Cerebellar nuclear complex (tissue), 1 donor: ENCODE data around the gene NDUFS7.
A peak's percentile ranks its signal among the peaks of the same experiment; 100 is the strongest.

Experiments used
- DNase-seq, 2 experiments: peaks; one replicate each; lab custom pipeline; 2025; lab: John Stamatoyannopoulos, UW

The NDUFS7 gene

GRCh38 chr19:1383312-1384084 is at the start of gene NDUFS7:
Gene NDUFS7 (plus strand): TSS chr19:1383907. CDS start chr19:1383927, 20 bp downstream.
- DNase-seq = peak in 1 of 2 experiments; percentile 80

DNA sequence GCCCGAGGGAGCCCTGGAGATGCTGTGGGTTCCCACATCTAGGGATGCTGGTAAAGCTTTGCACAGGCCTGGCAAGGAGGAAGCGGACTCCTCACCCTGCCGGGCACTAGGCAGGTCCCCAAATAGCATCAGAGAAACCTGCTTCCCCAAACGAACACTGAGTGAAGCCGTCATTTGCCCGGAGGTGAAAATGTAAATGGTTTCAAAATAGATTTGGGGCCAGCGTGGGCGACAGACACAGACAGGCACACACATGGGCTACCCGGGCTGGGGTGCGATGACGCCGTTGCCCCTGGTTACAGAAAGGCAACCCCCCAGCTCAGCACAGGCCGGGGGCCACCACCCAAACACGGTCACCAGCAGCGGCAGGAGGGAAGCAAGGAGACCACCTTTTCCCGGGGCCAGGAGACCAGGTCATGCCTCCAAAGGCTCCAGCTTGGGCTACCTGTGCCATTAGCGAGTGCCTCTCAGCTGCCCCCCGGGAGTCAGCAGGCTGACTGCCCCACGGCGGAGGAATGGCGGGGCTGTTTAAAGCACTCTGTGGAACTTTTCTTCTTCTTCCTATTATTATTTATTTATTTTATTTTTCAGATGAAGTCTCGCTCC is 47.5 kb upstream of the NDUFS7 start:
- DNase-seq = no peak

GRCh38 chr19:1340681-1341469 is 42.8 kb upstream of the NDUFS7 start:
- DNase-seq = no peak

DNA sequence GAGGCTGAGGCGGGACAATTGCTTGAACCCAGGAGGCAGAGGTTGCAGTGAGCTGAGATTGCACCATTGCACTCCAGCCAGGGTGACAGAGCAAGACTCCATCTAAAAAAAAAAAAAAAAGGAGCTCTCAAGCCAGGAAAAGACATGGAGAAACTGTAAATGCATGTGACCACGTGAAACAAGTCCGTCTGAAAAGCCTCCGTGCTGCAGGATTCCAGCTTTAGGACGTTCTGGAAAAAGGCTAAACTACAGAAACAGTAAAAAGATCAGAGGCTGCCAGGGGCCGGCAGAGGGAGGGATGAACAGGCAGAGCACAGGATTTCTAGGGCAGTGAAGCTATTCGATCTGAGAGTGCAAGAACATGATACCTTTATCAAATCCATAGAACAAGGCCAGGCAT is 40.7 kb upstream of the NDUFS7 start:
- no peak for DNase-seq

DNA sequence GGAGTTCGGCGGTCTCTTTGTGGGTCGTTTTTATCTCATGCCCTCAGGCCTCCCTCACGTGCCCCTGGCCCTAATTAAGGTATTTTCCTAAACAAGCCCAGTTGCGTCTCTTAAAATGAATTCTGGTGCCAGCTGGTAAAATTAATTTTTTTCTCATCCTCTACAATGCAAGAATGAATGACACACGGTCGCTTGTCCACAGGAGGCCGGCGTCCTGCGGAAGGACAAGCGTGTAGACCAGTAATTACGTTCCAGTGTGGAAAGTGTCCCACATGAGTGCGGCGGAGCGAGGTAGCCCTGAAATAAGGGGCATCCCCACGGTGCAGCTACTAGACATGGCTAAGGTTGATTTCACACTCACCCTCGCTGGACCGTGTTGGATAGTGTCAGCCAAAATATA is 34.5 kb upstream of the NDUFS7 start:
- no peak for DNase-seq

DNA sequence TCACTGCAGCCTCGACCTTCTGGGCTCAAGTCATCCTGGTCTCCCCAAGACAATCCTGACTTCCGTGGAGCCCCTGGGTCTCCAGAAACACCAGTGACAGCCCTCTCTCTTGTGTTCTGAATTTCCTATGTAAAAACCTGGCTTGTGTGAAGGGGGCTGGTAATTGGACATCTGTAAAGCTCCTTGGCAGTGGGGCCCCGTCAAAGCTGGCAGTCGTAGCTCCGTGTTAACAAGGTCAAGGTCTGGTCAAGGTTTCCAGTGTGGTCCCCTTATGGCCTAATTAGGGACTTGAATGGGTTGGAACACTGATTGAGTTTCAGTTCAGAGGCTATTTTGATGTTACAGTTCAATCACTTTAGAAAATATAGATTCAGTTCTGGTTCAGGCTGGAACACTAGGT is 32.8 kb upstream of the NDUFS7 start:
- DNase-seq = no peak

DNA sequence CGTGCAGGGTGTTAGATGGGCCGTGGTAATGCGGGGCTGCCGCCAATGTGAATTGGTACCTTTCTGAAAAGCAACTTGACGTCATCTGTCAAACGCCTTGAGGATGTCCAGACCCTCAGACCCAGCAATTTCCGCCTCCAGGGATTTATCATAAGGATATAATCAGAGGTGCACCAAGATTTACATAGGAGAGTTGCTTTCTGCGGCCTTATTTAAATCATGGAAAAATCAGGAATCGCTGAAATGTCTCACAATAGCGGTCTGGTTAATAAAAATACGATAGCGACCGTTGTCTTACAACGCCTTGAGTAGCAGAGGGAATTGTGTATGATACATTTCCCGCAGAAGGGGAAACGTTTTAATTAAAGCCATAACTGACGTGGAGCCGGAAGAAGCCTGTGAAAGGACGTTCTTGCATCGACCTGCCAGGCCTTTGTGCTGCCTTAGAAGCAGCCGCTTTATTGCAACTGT is 32.3 kb upstream of the NDUFS7 start:
- no peak for DNase-seq

- DNase-seq = no peak
Measured at GRCh38 chr19:1353144-1353543, 30.6 kb upstream of the NDUFS7 start.

DNA sequence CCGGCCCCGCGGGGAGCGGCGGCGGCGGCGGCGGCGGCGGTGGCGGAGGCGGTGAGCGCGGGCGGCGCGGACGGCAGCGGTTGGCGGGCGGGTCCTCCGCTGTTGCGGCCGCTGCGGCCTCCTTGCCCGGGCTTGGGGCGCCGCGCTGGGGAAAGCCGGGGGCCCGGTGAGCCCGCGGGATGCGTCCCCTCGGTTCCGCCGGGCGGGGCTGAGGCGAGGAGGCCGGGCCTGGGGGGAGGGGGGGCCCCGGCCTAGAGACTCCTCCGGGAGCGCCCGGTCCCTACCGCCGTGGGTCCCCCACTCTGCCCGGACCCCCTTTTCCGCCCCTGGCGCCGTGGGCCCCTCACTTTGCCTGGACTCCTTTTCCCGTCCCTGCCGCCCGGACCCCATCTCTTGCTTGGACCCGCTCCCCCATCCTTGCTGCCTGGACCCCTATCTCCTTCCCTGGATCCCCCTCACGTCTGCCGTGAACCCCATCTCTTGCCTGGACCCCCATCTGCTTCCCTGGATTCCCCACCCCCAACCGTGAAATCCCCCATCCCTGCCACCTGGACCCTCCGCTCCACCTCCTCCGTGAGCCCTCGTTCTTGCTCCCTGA is 28.6 kb upstream of the NDUFS7 start:
- no peak for DNase-seq

- DNase-seq = peak in 1 of 2 experiments; percentile 20
Measured at GRCh38 chr19:1355568-1356507, 27.9 kb upstream of the NDUFS7 start.

DNA sequence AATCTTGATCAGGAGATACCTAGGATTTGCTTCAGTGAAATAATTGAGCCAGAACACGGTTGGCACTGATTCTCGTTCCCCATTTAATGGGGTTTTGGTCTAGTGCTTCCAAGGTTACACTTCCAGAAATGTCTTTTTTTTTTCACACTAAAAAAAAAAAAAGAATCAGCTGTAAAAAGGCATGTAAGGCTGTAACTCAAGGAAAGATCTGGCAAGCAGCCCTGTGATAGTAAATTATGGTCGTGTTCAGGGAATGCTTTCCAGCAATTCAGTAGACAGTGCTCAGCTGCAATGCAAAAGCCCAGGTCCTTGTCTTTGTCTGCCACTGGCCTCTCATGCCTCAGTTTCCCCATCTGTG is 27.2 kb upstream of the NDUFS7 start:
- no peak for DNase-seq

DNA sequence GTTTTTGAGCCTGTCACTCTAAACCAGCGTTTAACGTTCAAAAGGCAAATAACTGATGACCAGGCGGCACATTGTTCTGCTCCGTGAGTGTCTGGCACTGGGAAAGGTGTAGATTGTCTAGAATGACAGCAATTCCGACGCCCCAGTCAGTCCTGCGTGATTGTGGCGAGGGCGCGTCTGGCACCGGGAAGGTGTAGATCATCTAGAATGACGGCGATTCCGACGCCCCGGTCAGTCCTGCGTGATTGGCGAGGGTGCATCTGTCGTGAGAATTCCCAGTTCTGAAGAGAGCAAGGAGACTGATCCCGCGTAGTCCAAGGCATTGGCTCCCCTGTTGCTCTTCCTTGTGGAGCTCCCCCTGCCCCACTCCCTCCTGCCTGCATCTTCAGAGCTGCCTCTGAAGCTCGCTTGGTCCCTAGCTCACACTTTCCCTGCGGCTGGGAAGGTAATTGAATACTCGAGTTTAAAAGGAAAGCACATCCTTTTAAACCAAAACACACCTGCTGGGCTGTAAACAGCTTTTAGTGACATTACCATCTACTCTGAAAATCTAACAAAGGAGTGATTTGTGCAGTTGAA is 26.1 kb upstream of the NDUFS7 start:
- DNase-seq = no peak

DNA sequence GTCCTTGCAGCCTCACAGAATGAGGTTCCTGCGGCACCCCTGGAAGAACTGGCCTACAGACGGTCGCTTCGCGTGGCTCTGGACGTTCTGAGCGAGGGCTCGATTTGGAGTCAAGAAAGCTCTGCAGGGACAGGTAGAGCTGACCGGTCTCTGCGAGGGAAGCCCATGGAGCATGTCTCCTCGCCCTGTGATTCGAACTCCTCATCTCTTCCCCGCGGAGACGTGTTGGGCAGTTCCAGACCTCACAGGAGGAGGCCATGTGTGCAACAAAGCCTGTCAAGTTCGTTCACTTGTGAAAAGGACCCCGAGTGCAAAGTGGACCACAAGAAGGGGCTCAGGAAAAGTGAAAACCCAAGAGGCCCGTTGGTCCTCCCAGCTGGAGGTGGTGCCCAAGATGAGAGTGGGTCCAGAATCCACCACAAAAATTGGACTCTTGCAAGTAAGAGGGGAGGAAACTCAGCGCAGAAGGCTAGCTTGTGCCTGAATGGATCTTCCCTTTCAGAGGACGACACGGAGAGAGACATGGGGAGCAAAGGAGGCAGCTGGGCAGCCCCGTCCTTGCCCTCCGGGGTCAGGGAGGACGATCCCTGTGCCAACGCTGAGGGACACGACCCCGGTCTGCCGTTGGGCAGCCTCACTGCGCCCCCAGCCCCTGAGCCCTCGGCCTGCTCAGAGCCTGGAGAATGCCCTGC is 23.4 kb upstream of the NDUFS7 start:
- no peak for DNase-seq

GRCh38 chr19:1360818-1361461 is 22.8 kb upstream of the NDUFS7 start:
- no peak for DNase-seq

GRCh38 chr19:1361601-1362386 is 21.9 kb upstream of the NDUFS7 start:
- DNase-seq = no peak

DNA sequence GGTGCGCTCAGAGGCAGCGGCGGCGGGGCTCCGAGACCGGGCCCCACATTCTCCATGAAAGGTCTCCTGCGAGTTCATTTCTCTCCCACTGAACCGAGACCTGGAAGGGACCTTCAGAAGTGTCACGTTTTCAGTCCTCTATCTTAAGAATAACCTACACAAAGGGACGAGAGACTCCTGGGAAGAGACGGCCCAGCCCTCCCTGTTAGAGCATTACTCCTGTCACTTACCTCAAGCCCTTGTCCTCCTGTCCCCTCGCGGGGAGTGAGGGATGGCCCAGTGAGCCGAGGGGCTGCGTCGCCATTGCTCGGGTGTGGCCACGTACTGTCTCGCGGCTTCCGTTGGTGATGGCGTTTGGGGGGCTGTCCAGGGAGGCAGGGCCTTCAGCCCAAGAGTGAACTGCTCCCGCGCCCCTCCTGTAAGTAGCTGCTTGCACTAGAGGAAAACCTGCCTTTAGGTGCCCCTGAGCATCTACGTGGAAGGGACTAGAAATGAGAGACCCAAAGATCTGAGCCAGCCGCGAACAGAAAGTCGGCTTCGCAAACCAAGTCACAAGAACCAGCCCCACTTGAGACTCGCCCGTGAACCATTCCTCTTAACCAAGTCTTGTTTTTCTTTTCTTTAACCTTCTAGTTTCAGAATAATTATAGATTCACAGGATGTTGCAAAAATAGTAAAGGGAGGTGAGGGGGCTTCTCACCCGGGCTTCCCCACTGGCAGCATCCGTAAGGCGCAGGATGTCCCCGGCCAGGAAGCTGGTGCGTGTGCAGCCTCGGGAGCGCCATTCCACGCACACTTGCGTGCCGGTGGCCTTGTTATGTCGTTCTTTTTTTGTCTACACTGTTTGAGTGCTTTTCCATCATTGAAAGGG is 21.1 kb upstream of the NDUFS7 start:
- no peak for DNase-seq

DNA sequence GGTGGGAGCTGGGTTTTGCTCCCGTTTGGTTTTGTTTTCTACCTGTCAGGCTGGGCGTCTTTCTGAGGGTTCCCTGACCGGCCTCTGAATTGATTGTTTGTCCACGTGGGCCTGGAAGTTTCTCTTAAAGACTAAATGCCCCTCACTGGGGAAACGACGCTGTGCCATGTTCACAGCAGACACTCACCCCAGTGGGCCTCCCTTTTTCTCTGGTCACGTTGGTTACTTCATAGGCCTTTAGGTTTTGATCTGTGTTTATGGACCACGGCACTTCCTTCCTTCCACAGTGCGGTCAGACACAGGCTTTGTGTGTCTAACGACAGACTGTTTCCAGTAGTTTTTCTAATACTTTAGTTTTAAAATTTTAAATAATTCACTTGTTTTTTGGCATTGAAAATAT is 20.1 kb upstream of the NDUFS7 start:
- DNase-seq = no peak
